Skeletal muscle satellite cell (primary cell): Measurements from ENCODE around the gene MYOZ3.
A peak's percentile ranks its signal among the peaks of the same experiment; 100 is the strongest.

Experiments
- H3K27me3 ChIP-seq: 2 replicates; pipeline ENCODE4 v1.7.0; 2013; ENCODE audit warnings: low read length; ENCODE audit not compliant: control insufficient read depth, insufficient read depth
- H3K36me3 ChIP-seq: 2 replicates; pipeline ENCODE4 v1.7.0; 2013; ENCODE audit warnings: mild to moderate bottlenecking, control low read depth, low read length; ENCODE audit not compliant: insufficient read depth
- H3K4me1 ChIP-seq: 2 replicates; pipeline ENCODE4 v1.7.0; 2013; ENCODE audit warnings: low read length; ENCODE audit not compliant: control insufficient read depth, insufficient read depth
- H3K4me2 ChIP-seq: 2 replicates; pipeline ENCODE4 v1.7.0; 2013; ENCODE audit warnings: mild to moderate bottlenecking, low read length
- H3K4me3 ChIP-seq: 2 replicates; pipeline ENCODE4 v1.7.0; 2013; ENCODE audit warnings: low read length
- H3K9ac ChIP-seq: 2 replicates; pipeline ENCODE4 v1.7.0; 2013; ENCODE audit warnings: mild to moderate bottlenecking, low read depth, low read length, moderate library complexity
- H3K9me3 ChIP-seq: replicated peaks from 2 replicates; pipeline ENCODE4 v1.7.0; 2013; ENCODE audit warnings: mild to moderate bottlenecking, control low read depth, low read length

Gene MYOZ3

DNA sequence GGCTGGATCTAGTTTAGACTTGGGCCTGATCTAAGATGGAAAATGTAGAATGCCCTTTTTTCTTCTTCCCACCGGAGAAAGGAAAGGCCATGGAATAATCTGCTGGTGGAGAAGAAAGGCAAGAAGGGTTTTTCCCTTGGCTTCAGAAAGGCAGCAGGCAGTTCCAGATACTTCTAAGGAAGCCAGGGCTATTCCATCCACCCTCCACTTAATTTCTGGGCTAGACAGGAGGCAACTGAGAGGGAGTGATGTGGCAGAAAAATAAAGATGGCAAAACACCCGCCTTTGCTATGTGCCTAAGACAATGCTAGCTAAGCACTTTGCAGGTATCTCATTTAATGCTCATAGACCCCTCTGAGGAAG is 9.9 kb downstream of the MYOZ3 start:
- Histone ChIP-seq H3K36me3 (no peaks in the 10 kb centered on the region), H3K4me2 (no peak overlapping the region), H3K4me1 (peaks cover 22% of the 10 kb centered on the region), H3K9ac (no peak overlapping the region), H3K9me3 (no peaks in the 10 kb centered on the region), H3K4me3 (no peak overlapping the region), H3K27me3 (peaks cover 46% of the 10 kb centered on the region)

DNA sequence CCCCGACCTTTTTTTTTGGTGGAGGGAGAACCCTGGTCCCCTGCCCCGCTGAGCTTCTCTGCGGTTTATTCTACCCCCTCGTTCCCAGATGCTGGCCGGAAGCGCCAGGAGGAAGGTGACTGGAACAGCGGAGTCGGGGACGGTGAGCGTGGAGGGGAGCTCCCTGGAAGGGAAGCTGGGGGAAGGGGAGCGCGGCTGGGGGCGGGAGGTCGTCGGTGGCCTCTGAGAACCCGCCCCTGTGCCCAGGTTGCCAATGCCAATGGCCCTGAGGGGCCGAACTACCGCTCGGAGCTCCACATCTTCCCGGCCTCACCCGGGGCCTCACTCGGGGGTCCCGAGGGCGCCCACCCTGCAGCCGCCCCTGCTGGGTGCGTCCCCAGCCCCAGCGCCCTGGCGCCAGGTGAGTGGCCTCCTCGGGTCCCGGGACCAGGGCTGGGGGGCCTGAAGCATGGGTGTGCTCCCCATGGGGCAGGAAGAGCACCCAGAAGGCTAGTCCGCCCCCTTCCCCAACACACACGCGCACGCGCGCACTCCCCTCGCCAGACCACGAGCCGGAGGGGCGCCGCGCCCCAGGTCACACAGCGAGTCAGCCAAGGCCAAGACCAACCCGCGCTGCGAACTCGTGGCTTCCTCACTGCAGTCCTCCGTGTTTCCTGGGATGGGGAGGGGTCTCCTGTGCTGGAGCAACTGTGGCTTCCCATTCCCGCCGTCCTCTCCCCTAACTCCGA is 10.6 kb downstream of the MYOZ3 start:
- Histone ChIP-seq H3K36me3 (no peaks in the 10 kb centered on the region), H3K9ac (no peak overlapping the region), H3K4me3 (peak overlapping the region; percentile 63), H3K27me3 (peaks cover 46% of the 10 kb centered on the region), H3K4me1 (peaks cover 22% of the 10 kb centered on the region), H3K9me3 (no peaks in the 10 kb centered on the region), H3K4me2 (peak overlapping the region; percentile 87)

DNA sequence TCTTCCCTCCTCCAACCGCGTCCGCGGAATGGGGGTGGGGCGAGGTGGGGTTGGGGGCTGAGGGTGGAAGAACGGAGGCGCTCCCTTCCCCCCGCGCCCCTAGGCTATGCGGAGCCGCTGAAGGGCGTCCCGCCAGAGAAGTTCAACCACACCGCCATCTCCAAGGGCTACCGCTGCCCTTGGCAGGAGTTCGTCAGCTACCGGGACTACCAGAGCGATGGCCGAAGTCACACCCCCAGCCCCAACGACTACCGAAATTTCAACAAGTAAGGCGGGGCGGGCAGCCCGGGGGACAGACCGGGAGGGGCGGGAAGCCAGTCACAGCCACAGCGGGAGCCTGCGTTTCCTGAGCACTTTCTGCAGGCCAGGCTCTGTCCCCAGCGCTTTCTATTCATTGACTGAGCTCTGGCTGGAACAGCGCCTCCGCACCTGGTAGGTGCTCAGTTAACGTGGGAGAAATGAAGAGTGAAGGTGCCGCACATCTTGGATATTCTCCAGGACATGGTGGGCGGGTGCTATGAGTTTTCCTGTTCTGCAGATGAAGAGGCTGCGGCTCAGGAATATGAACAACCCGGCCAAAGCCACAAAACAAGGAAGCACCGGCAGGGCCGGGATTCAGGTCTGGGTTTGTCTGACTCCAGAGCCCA is 11.3 kb downstream of the MYOZ3 start:
- Histone ChIP-seq H3K4me1 (peaks cover 22% of the 10 kb centered on the region), H3K36me3 (no peaks in the 10 kb centered on the region), H3K4me3 (peak overlapping the region; percentile 63), H3K9me3 (no peaks in the 10 kb centered on the region), H3K9ac (no peak overlapping the region), H3K27me3 (peaks cover 40% of the 10 kb centered on the region), H3K4me2 (peak overlapping the region; percentile 87)

DNA sequence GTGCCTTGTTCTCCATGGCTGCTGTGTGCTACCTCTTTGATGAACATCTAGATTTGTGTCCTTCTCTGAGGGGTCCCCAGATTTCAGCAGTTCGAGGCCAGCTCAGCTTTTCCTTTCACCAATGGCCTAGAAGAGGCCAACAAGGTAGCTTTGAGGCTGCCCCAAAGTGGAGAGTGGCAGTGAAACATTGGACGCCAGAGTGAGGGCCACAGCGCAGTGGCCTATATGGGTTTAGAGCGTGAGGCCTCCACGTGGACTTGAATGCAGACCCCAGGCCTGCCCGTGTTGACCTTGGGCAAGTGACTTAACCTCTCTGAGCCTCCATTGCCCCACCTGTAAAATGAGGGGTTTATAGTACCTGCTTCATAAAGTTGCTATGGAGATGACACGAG is 11.8 kb downstream of the MYOZ3 start:
- no peaks in the 10 kb centered on the region for H3K36me3 ChIP-seq
- peak overlapping the region; percentile 87 for H3K4me2 ChIP-seq
- no peak overlapping the region for H3K9ac ChIP-seq
- no peaks in the 10 kb centered on the region for H3K9me3 ChIP-seq
- peaks cover 35% of the 10 kb centered on the region for H3K27me3 ChIP-seq
- peaks cover 22% of the 10 kb centered on the region for H3K4me1 ChIP-seq
- H3K4me3 ChIP-seq = no peak overlapping the region

DNA sequence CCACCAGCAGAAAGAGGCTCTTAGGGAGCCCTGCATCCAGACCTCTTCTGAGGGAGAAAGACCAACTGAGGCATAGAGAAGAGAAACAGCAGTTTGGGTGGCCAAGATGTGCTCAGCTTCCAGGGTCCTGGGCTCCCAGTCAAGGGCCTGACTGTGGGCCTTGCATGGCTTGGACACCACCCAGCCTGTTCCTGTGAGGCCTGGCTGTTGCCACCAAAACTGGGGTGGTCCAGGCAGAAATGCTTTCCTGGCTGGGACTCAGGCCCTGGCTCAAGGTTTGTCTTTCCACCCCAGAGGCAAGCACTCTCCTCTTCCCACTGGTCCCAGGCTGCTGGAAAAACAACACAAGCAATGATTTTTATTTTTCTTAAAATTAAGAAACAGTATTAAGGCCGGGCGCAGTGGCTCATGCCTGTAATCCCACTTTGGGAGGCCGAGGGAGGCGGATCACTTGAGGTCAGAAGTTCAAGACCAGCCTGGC is 13.3 kb downstream of the MYOZ3 start:
- Histone ChIP-seq H3K4me3 (no peak overlapping the region), H3K27me3 (peaks cover 24% of the 10 kb centered on the region), H3K36me3 (no peaks in the 10 kb centered on the region), H3K9me3 (no peaks in the 10 kb centered on the region), H3K4me1 (peaks cover 22% of the 10 kb centered on the region), H3K9ac (no peak overlapping the region), H3K4me2 (peak overlapping the region; percentile 35)

DNA sequence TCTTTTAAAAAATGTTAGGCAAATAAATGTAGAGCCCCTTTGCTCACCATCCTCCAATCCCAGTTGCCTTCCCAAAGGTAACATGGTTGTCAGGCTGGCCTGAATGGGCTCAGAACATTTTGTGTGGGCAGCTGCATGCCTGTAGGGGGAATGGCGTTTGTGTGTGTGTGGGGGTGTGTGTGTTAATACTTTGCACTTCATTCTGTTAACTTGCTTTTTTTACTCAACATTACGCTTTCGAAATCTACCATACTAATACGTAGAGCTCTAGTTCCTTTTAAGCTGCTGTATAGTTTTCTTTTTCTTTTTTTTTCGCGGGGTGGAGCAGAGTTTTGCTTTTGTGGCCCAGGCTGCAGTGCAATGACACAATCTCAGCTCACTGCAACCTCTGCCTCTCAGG is 14.0 kb downstream of the MYOZ3 start:
- Histone ChIP-seq H3K4me1 (peaks cover 22% of the 10 kb centered on the region), H3K27me3 (peaks cover 24% of the 10 kb centered on the region), H3K9me3 (no peaks in the 10 kb centered on the region), H3K4me3 (no peak overlapping the region), H3K4me2 (no peak overlapping the region), H3K9ac (no peak overlapping the region), H3K36me3 (no peaks in the 10 kb centered on the region)

DNA sequence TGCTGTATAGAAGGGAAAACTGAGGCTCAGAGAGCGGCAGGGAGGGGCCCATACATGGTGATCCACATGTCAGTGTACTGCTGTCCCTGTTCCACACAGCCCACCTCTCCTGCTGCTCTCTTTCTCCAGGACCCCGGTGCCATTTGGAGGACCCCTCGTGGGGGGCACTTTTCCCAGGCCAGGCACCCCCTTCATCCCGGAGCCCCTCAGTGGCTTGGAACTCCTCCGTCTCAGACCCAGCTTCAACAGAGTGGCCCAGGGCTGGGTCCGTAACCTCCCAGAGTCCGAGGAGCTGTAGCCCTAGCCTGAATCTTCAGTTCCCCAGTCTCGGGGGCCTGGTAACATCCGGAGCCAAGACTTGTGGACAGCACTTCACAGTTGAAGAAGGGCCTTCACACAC is 15.5 kb downstream of the MYOZ3 start:
- H3K9me3 ChIP-seq = no peaks in the 10 kb centered on the region

DNA sequence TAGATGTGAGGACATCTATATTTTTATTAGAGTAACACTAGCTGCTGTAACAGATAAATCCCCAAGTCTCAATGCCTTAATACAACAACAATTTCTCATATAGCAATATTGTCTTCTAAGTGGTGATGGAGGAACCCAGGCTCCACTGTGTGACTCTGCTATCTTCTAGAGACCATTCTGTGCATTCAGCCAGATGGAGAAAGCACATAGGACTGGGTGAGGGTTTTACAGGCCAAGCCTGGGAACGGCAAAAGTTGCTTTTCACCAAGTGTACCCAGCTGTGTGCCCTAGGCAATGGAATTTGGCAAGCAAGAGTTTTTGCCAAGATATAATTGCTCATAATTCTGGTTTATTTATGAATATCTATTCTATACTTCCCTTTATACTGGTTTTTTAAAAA is 28.1 kb downstream of the MYOZ3 start:
- H3K27me3 ChIP-seq = no peaks in the 10 kb centered on the region
- H3K9ac ChIP-seq = no peak overlapping the region
- no peaks in the 10 kb centered on the region for H3K9me3 ChIP-seq
- H3K4me3 ChIP-seq = no peak overlapping the region
- H3K4me2 ChIP-seq = no peak overlapping the region
- H3K36me3 ChIP-seq = peaks cover 39% of the 10 kb centered on the region
- no peaks in the 10 kb centered on the region for H3K4me1 ChIP-seq

More for the DNA sequence above, 15.5 kb downstream of the MYOZ3 start:
- Histone ChIP-seq H3K4me3 (no peak overlapping the region), H3K36me3 (no peaks in the 10 kb centered on the region), H3K4me1 (peaks cover 22% of the 10 kb centered on the region), H3K4me2 (no peak overlapping the region), H3K27me3 (peaks cover 10% of the 10 kb centered on the region), H3K9ac (no peak overlapping the region)

DNA sequence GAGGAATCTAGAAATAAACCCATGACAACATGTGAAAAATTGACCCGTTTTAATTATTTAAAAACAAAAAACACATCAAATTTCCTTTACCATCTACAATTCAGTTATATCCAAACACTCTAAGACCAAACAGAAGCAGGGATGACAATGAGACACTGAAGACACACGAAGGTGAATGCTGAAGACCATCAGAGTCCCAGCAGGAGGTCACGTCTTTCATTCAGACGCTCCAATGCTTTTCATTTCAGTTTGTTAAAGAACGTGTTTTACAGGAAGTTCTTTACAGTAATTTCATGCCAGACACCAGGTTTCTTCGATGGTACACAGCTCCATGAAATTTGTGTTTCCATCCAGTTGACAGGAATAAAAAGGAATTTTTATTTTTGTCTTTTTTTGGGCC is 29.7 kb downstream of the MYOZ3 start:
- Histone ChIP-seq H3K9ac (no peak overlapping the region), H3K4me2 (no peak overlapping the region), H3K9me3 (no peaks in the 10 kb centered on the region), H3K27me3 (no peaks in the 10 kb centered on the region), H3K36me3 (peaks cover 55% of the 10 kb centered on the region), H3K4me3 (no peak overlapping the region), H3K4me1 (peaks cover 6% of the 10 kb centered on the region)

DNA sequence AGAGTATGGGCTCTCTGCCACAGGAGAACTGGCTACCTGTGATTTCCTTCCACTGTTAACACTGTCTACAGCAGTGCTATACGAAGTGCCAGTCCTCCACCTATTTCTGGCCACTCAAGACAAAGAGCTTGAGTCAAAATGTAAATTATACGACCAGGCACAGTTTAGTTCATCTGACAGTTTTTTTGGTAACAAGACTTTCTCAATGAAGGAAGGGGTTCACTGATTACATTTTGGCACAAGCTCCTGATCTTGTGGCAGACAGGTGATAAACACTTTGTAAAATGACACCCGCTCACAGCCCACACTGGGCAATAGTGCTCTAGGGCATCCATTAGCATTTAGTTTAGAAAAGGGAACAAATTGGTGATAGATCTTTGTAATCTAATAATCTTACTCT is 31.2 kb downstream of the MYOZ3 start:
- Histone ChIP-seq H3K4me2 (no peak overlapping the region), H3K9ac (no peak overlapping the region), H3K27me3 (no peaks in the 10 kb centered on the region), H3K36me3 (peaks cover 70% of the 10 kb centered on the region), H3K9me3 (no peaks in the 10 kb centered on the region), H3K4me3 (no peak overlapping the region), H3K4me1 (peaks cover 6% of the 10 kb centered on the region)

DNA sequence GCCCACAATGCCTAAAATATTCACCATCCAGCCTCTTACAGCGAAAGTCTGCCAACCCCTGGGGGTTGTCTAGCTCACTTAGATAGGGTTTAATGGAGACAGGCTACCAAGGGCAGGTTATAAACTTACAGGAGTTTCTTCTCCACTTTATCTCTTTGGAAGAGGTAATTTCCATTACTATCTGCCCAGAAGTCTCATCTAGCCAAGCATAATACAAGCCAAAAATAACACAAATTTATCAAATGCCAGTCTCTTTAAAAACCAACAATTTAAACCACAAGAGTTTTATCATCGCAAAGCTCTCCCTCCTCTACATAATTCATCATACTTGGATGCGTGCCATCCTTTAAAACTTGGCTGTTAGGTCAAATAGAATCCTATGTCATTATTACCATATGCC is 33.6 kb downstream of the MYOZ3 start:
- Histone ChIP-seq H3K36me3 (peaks cover 92% of the 10 kb centered on the region), H3K4me3 (no peak overlapping the region), H3K4me1 (peaks cover 9% of the 10 kb centered on the region), H3K27me3 (no peaks in the 10 kb centered on the region), H3K9me3 (no peaks in the 10 kb centered on the region), H3K9ac (no peak overlapping the region), H3K4me2 (no peak overlapping the region)

DNA sequence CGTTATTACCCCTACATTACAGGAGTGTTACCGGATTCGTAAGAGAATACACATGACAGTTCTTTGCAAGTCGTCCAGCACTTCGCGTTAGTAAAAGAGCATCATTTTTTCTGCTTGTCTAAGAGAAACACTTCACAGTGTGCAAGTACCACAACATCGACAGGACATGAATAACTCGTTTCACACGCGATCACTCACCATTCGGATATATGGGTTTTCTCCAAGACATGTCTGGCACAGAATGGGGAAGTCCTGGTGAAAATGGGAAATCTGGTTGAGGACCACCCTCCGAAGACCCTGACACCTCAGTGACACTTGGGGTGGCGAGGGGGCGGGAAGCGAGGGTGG is 39.2 kb downstream of the MYOZ3 start:
- H3K36me3 ChIP-seq = peaks cover 43% of the 10 kb centered on the region
- H3K4me3 ChIP-seq = peak overlapping the region; percentile 100
- no peaks in the 10 kb centered on the region for H3K9me3 ChIP-seq
- H3K27me3 ChIP-seq = no peaks in the 10 kb centered on the region
- peak overlapping the region; percentile 99 for H3K9ac ChIP-seq
- peak overlapping the region; percentile 93 for H3K4me2 ChIP-seq
- peaks cover 6% of the 10 kb centered on the region for H3K4me1 ChIP-seq
